HepG2 (cell line): ENCODE results near the gene SFI1. TPM values are rescaled to one million over a fixed set of nuclear protein-coding genes. Genes with fewer than 3 reads are reported as not detected.
A peak's percentile ranks its signal among the peaks of the same experiment; 100 is the strongest.

Source experiments
- BHLHE40 ChIP-seq: IDR thresholded peaks from 2 replicates; pipeline ENCODE4 v1.6.1; 2011; ENCODE audit warnings: low read length, improper control_type of control experiment
- CBX5 ChIP-seq: sonication (generic); formaldehyde crosslinking; IDR thresholded peaks from 2 replicates; pipeline ENCODE4 v1.4.0; 2020; ENCODE audit warnings: missing genetic modification reagents, borderline replicate concordance
- FOXP1 ChIP-seq, 2 experiments: fragments of 450-650 bp in 1 of 2; IDR thresholded peaks; 2 replicates each; pipeline ENCODE4 v1.6.1; 2017 to 2018; ENCODE audit warnings: antibody characterized with exemption in 1 of 2
- GTF2F1 ChIP-seq: fragments of 150-350 bp; IDR thresholded peaks from 2 replicates; pipeline ENCODE4 v1.6.1; 2014; ENCODE audit warnings: low read length
- KDM2A ChIP-seq: sonication (generic); formaldehyde crosslinking; IDR thresholded peaks from 2 replicates; pipeline ENCODE4 v1.4.0; 2020; ENCODE audit warnings: low read depth, missing genetic modification reagents, borderline replicate concordance
- MAZ ChIP-seq, 2 experiments: sonication (generic) in 1 of 2; formaldehyde crosslinking in 1 of 2; IDR thresholded peaks; 2 replicates each; pipeline versions ENCODE4 v1.5.0 to v1.6.1; 2012 to 2020; ENCODE audit warnings: low read depth in 2 of 2, mild to moderate bottlenecking in 2 of 2, borderline replicate concordance in 1 of 2, improper control_type of control experiment in 1 of 2, low read length in 1 of 2, missing genetic modification reagents in 1 of 2, moderate library complexity in 1 of 2
- NR1H2 ChIP-seq: sonication (generic); formaldehyde crosslinking; IDR thresholded peaks from 2 replicates; pipeline ENCODE4 v1.8.1; 2022; ENCODE audit warnings: low read depth, missing genetic modification reagents, borderline replicate concordance
- NR3C1 ChIP-seq: sonication (generic); formaldehyde crosslinking; IDR thresholded peaks from 2 replicates; pipeline ENCODE4 v1.4.0; 2020; ENCODE audit warnings: missing genetic modification reagents
- SMAD3 ChIP-seq: sonication (generic); formaldehyde crosslinking; IDR thresholded peaks from 2 replicates; pipeline ENCODE4 v1.4.0; 2020; ENCODE audit warnings: missing genetic modification reagents
- SMC3 ChIP-seq: IDR thresholded peaks from 2 replicates; pipeline ENCODE4 v1.6.1; 2011; ENCODE audit warnings: low read length, improper control_type of control experiment
- ZFP36L1 ChIP-seq: sonication (generic); formaldehyde crosslinking; IDR thresholded peaks from 2 replicates; pipeline ENCODE4 v1.8.0; 2022; ENCODE audit warnings: mild to moderate bottlenecking, missing genetic modification reagents, moderate library complexity
- ZNF234 ChIP-seq: sonication (generic); formaldehyde crosslinking; conservative IDR thresholded peaks from 2 replicates; pipeline ENCODE4 v1.5.1; 2020; ENCODE audit warnings: mild to moderate bottlenecking, missing genetic modification reagents
- ZNF678 ChIP-seq: sonication (generic); formaldehyde crosslinking; IDR thresholded peaks from 2 replicates; pipeline ENCODE4 v1.4.0; 2020; ENCODE audit warnings: mild to moderate bottlenecking, missing genetic modification reagents
- ZNF777 ChIP-seq: sonication (generic); formaldehyde crosslinking; IDR thresholded peaks from 2 replicates; pipeline ENCODE4 v1.4.0; 2020; ENCODE audit warnings: missing genetic modification reagents
- polyA plus RNA-seq, 8 experiments: library from polyadenylated mRNA; depleted of rRNA in 3 of 8; stranded (reverse) in 7 of 8; unstranded in 1 of 8; fragments of >200 nt; fragmentation: Illumina TruSeq in 4 of 8; extraction: Trizol in 4 of 8; gene quantifications; 2 replicates each; pipeline versions ENCODE4 v1.2.1 to v1.2.3, GENCODE V29; 2011 to 2016; ENCODE audit warnings: low read depth in 4 of 8, missing spikeins in 1 of 8, mixed read lengths in 1 of 8; ENCODE audit not compliant: insufficient read depth in 1 of 8
- total RNA-seq, 5 experiments: library from RNA; depleted of rRNA; stranded (reverse); fragments of >200 nt; fragmentation: Illumina TruSeq; extraction: Trizol; gene quantifications; 2 replicates each; pipeline ENCODE4 v1.2.3, GENCODE V29; 2016; ENCODE audit warnings: low read depth in 1 of 5
- TF ChIP-seq, protein P1 (sequence below): sonication (generic); formaldehyde crosslinking; IDR thresholded peaks from 2 replicates; pipeline ENCODE4 v1.4.0; 2020; ENCODE audit warnings: mild to moderate bottlenecking, missing genetic modification reagents
- TF ChIP-seq, protein P2 (sequence below): sonication (generic); formaldehyde crosslinking; IDR thresholded peaks from 2 replicates; pipeline ENCODE4 v1.5.1; 2020; ENCODE audit warnings: missing genetic modification reagents, mild to moderate bottlenecking, borderline replicate concordance
- TF ChIP-seq, protein P3 (sequence below): sonication (generic); formaldehyde crosslinking; IDR thresholded peaks from 2 replicates; pipeline ENCODE4 v1.9.0; 2022; ENCODE audit warnings: missing genetic modification reagents, mild to moderate bottlenecking, borderline replicate concordance
- TF ChIP-seq, protein P4 (sequence below): sonication (generic); formaldehyde crosslinking; IDR thresholded peaks from 2 replicates; pipeline ENCODE4; 2020; ENCODE audit warnings: missing genetic modification reagents, mild to moderate bottlenecking, borderline replicate concordance
- TF ChIP-seq, protein P5 (sequence below): sonication (generic); formaldehyde crosslinking; IDR thresholded peaks from 2 replicates; pipeline ENCODE4 v1.4.0; 2020; ENCODE audit warnings: missing genetic modification reagents, borderline replicate concordance

The SFI1 gene
- total and polyA plus RNA-seq, 2 of the 13 experiments (the other 11 are each of a cell fraction or from before 2014, with no cell fraction given) = 20.5 to 40.1 TPM

DNA sequence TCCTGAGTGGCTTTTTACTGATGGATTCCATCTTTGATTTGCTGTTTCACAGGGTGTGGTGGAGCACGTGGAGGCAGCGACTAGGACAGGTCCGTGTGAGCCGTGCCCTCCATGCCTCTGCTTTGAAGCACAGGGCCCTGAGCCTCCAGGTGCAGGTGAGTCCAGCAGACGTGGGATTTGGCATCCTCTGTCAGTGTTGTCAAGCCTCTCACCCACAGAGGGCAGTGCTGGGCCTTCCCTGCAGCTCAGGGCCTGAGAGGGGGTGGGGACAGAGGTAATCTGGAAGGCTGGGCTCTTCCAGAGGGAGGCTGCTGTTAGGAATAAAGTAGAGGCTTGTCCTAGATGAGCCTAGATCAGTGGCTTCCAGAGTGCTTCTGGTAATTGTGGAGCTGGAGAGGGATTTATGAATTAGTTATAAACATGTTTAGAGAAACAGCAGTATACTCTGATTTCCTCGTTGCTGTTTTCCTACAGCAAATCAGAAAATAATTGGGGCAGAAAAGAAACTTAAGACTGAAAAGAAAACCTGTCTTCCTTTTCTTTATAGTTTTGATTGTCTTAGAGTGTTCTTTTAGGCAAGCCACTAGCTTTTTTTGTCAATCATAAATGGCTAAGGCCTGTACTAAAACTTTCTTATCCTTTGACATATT lies 65.0 kb downstream of the SFI1 start (continued):
- TF ChIP-seq, protein P1, sequence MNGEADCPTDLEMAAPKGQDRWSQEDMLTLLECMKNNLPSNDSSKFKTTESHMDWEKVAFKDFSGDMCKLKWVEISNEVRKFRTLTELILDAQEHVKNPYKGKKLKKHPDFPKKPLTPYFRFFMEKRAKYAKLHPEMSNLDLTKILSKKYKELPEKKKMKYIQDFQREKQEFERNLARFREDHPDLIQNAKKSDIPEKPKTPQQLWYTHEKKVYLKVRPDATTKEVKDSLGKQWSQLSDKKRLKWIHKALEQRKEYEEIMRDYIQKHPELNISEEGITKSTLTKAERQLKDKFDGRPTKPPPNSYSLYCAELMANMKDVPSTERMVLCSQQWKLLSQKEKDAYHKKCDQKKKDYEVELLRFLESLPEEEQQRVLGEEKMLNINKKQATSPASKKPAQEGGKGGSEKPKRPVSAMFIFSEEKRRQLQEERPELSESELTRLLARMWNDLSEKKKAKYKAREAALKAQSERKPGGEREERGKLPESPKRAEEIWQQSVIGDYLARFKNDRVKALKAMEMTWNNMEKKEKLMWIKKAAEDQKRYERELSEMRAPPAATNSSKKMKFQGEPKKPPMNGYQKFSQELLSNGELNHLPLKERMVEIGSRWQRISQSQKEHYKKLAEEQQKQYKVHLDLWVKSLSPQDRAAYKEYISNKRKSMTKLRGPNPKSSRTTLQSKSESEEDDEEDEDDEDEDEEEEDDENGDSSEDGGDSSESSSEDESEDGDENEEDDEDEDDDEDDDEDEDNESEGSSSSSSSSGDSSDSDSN (CRISPR knock-in tag) = 0 out of 2 replicates have a peak, but pooled peaks have one; percentile 37
- TF ChIP-seq, protein P2, sequence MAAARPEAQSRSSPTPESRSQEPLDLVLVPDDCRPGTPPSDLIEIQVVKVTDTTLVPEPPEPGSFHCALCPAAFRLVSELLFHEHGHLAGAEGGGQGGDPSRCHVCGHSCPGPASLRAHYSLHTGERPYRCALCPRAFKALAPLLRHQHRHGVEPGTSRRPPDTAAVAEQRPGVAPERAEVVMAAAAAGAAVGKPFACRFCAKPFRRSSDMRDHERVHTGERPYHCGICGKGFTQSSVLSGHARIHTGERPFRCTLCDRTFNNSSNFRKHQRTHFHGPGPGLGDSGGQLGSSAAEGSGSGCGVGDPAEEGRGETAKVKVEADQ (CRISPR knock-in tag) = no peak
- no peak for TF ChIP-seq FOXP1 (IDR thresholded peaks at IDR 0.05)
- no peak for TF ChIP-seq FOXP1 (CRISPR knock-in tag; IDR thresholded peaks at IDR 0.05)
- TF ChIP-seq NR3C1 (CRISPR knock-in tag) = no peak
- TF ChIP-seq GTF2F1 = no peak
- TF ChIP-seq, protein P3, sequence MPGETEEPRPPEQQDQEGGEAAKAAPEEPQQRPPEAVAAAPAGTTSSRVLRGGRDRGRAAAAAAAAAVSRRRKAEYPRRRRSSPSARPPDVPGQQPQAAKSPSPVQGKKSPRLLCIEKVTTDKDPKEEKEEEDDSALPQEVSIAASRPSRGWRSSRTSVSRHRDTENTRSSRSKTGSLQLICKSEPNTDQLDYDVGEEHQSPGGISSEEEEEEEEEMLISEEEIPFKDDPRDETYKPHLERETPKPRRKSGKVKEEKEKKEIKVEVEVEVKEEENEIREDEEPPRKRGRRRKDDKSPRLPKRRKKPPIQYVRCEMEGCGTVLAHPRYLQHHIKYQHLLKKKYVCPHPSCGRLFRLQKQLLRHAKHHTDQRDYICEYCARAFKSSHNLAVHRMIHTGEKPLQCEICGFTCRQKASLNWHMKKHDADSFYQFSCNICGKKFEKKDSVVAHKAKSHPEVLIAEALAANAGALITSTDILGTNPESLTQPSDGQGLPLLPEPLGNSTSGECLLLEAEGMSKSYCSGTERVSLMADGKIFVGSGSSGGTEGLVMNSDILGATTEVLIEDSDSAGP (CRISPR knock-in tag) = peak; percentile 73
- peak; percentile 64; the same call in 1 of the 2 replicates for TF ChIP-seq KDM2A (CRISPR knock-in tag)
- 0 out of 2 replicates have a peak, but pooled peaks have one; percentile 57 for TF ChIP-seq MAZ (IDR thresholded peaks at IDR 0.05; ENCODE audit: borderline replicate concordance, low read depth, low read length)
- TF ChIP-seq MAZ (CRISPR knock-in tag; IDR thresholded peaks at IDR 0.05; ENCODE audit: low read depth) = peak; percentile 69
- peak; percentile 71; the same call in 1 of the 2 replicates for TF ChIP-seq CBX5
- no peak for TF ChIP-seq BHLHE40
- TF ChIP-seq NR1H2 = no peak
- TF ChIP-seq ZNF678 = no peak
- TF ChIP-seq ZNF777 (CRISPR knock-in tag) = no peak
- no peak for TF ChIP-seq ZFP36L1
- peak; percentile 96 for TF ChIP-seq SMC3
- TF ChIP-seq, protein P4, sequence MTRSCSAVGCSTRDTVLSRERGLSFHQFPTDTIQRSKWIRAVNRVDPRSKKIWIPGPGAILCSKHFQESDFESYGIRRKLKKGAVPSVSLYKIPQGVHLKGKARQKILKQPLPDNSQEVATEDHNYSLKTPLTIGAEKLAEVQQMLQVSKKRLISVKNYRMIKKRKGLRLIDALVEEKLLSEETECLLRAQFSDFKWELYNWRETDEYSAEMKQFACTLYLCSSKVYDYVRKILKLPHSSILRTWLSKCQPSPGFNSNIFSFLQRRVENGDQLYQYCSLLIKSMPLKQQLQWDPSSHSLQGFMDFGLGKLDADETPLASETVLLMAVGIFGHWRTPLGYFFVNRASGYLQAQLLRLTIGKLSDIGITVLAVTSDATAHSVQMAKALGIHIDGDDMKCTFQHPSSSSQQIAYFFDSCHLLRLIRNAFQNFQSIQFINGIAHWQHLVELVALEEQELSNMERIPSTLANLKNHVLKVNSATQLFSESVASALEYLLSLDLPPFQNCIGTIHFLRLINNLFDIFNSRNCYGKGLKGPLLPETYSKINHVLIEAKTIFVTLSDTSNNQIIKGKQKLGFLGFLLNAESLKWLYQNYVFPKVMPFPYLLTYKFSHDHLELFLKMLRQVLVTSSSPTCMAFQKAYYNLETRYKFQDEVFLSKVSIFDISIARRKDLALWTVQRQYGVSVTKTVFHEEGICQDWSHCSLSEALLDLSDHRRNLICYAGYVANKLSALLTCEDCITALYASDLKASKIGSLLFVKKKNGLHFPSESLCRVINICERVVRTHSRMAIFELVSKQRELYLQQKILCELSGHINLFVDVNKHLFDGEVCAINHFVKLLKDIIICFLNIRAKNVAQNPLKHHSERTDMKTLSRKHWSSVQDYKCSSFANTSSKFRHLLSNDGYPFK (CRISPR knock-in tag) = peak; percentile 31; the same call in 1 of the 2 replicates
- no peak for TF ChIP-seq ZNF234
- no peak for TF ChIP-seq SMAD3 (CRISPR knock-in tag)
- TF ChIP-seq, protein P5, sequence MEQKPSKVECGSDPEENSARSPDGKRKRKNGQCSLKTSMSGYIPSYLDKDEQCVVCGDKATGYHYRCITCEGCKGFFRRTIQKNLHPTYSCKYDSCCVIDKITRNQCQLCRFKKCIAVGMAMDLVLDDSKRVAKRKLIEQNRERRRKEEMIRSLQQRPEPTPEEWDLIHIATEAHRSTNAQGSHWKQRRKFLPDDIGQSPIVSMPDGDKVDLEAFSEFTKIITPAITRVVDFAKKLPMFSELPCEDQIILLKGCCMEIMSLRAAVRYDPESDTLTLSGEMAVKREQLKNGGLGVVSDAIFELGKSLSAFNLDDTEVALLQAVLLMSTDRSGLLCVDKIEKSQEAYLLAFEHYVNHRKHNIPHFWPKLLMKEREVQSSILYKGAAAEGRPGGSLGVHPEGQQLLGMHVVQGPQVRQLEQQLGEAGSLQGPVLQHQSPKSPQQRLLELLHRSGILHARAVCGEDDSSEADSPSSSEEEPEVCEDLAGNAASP (CRISPR knock-in tag) = 0 out of 2 replicates have a peak, but pooled peaks have one; percentile 46
